Measurements from ENCODE around the gene BAMBI. TPM values are rescaled to one million over a fixed set of nuclear protein-coding genes. Genes with fewer than 3 reads are reported as not detected.

BAMBI gene
- polyA plus RNA-seq, 1 donor = 50.4 TPM

GRCh38 chr10:28681928-28682750 lies 4.8 kb downstream of the BAMBI start:
- DNase-seq = no peak
- peaks cover 20% of the 10 kb centered on the region for H3K36me3 ChIP-seq (ENCODE audit: control insufficient read depth, insufficient read depth, low read length)
- H3K9me3 ChIP-seq (ENCODE audit: control insufficient read depth, low read depth, low read length) = no peaks in the 10 kb centered on the region
- H3K27ac ChIP-seq (ENCODE audit: low read length) = no peak overlapping the region
- no peaks in the 10 kb centered on the region for H3K27me3 ChIP-seq (ENCODE audit: control insufficient read depth, insufficient read depth, low read length)
- no CpG with 5 or more reads among the region's 14 CpGs for whole genome bisulfite sequencing (ENCODE audit: insufficient coverage, low lambda C conversion rate)
- peaks cover 11% of the 10 kb centered on the region for H3K4me1 ChIP-seq (ENCODE audit: control insufficient read depth, insufficient read depth, low read length)
- H3K4me3 ChIP-seq (ENCODE audit: low read length) = no peak overlapping the region

GRCh38 chr10:28684157-28684985 lies 7.0 kb downstream of the BAMBI start:
- Histone ChIP-seq H3K27ac (ENCODE audit: low read length) (no peak overlapping the region), H3K9me3 (ENCODE audit: control insufficient read depth, low read depth, low read length) (no peaks in the 10 kb centered on the region), H3K36me3 (ENCODE audit: control insufficient read depth, insufficient read depth, low read length) (peaks cover 20% of the 10 kb centered on the region), H3K4me3 (ENCODE audit: low read length) (no peak overlapping the region), H3K27me3 (ENCODE audit: control insufficient read depth, insufficient read depth, low read length) (no peaks in the 10 kb centered on the region), H3K4me1 (ENCODE audit: control insufficient read depth, insufficient read depth, low read length) (peaks cover 11% of the 10 kb centered on the region)
- WGBS (ENCODE audit: insufficient coverage, low lambda C conversion rate) = no CpG with 5 or more reads among the region's 13 CpGs
- no peak for DNase-seq

- H3K9me3 ChIP-seq (ENCODE audit: control insufficient read depth, low read depth, low read length) = no peaks in the 10 kb centered on the region
- WGBS (ENCODE audit: insufficient coverage, low lambda C conversion rate) = no CpG with 5 or more reads among the region's 5 CpGs
- DNase-seq = no peak
- H3K4me3 ChIP-seq (ENCODE audit: low read length) = no peak overlapping the region
- H3K27me3 ChIP-seq (ENCODE audit: control insufficient read depth, insufficient read depth, low read length) = no peaks in the 10 kb centered on the region
- peaks cover 11% of the 10 kb centered on the region for H3K4me1 ChIP-seq (ENCODE audit: control insufficient read depth, insufficient read depth, low read length)
- no peak overlapping the region for H3K27ac ChIP-seq (ENCODE audit: low read length)
- H3K36me3 ChIP-seq (ENCODE audit: control insufficient read depth, insufficient read depth, low read length) = peaks cover 20% of the 10 kb centered on the region
Observed at GRCh38 chr10:28684986-28685580, 7.8 kb downstream of the BAMBI start.

GRCh38 chr10:28685717-28686116 lies 8.4 kb downstream of the BAMBI start:
- Histone ChIP-seq H3K9me3 (ENCODE audit: control insufficient read depth, low read depth, low read length) (no peaks in the 10 kb centered on the region), H3K27me3 (ENCODE audit: control insufficient read depth, insufficient read depth, low read length) (no peaks in the 10 kb centered on the region), H3K4me3 (ENCODE audit: low read length) (no peak overlapping the region), H3K36me3 (ENCODE audit: control insufficient read depth, insufficient read depth, low read length) (peaks cover 20% of the 10 kb centered on the region), H3K4me1 (ENCODE audit: control insufficient read depth, insufficient read depth, low read length) (peaks cover 11% of the 10 kb centered on the region), H3K27ac (ENCODE audit: low read length) (no peak overlapping the region)
- no peak for DNase-seq
- 100% methylated on average over 1 of the region's 5 CpGs for WGBS (ENCODE audit: insufficient coverage, low lambda C conversion rate)

GRCh38 chr10:28686835-28687682 lies 9.7 kb downstream of the BAMBI start:
- Histone ChIP-seq H3K36me3 (ENCODE audit: control insufficient read depth, insufficient read depth, low read length) (peaks cover 10% of the 10 kb centered on the region), H3K4me3 (ENCODE audit: low read length) (no peak overlapping the region), H3K4me1 (ENCODE audit: control insufficient read depth, insufficient read depth, low read length) (peaks cover 1% of the 10 kb centered on the region), H3K27ac (ENCODE audit: low read length) (no peak overlapping the region), H3K27me3 (ENCODE audit: control insufficient read depth, insufficient read depth, low read length) (no peaks in the 10 kb centered on the region), H3K9me3 (ENCODE audit: control insufficient read depth, low read depth, low read length) (no peaks in the 10 kb centered on the region)
- no peak for DNase-seq
- no CpG with 5 or more reads among the region's 4 CpGs for WGBS (ENCODE audit: insufficient coverage, low lambda C conversion rate)

GRCh38 chr10:28687683-28688001 lies 10.3 kb downstream of the BAMBI start:
- Histone ChIP-seq H3K4me3 (ENCODE audit: low read length) (no peak overlapping the region), H3K4me1 (ENCODE audit: control insufficient read depth, insufficient read depth, low read length) (no peaks in the 10 kb centered on the region), H3K27me3 (ENCODE audit: control insufficient read depth, insufficient read depth, low read length) (no peaks in the 10 kb centered on the region), H3K36me3 (ENCODE audit: control insufficient read depth, insufficient read depth, low read length) (peaks cover 6% of the 10 kb centered on the region), H3K9me3 (ENCODE audit: control insufficient read depth, low read depth, low read length) (no peaks in the 10 kb centered on the region), H3K27ac (ENCODE audit: low read length) (no peak overlapping the region)
- WGBS (ENCODE audit: insufficient coverage, low lambda C conversion rate) = no CpG with 5 or more reads among the region's 3 CpGs
- no peak for DNase-seq

GRCh38 chr10:28690545-28690944 lies 13.2 kb downstream of the BAMBI start:
- no peak for DNase-seq
- WGBS (ENCODE audit: insufficient coverage, low lambda C conversion rate) = 100% methylated on average over 1 of the region's 2 CpGs

GRCh38 chr10:28691187-28691694 lies 13.9 kb downstream of the BAMBI start:
- H3K27me3 ChIP-seq (ENCODE audit: control insufficient read depth, insufficient read depth, low read length) = no peaks in the 10 kb centered on the region
- no peaks in the 10 kb centered on the region for H3K9me3 ChIP-seq (ENCODE audit: control insufficient read depth, low read depth, low read length)
- no peak overlapping the region for H3K27ac ChIP-seq (ENCODE audit: low read length)
- H3K4me1 ChIP-seq (ENCODE audit: control insufficient read depth, insufficient read depth, low read length) = no peaks in the 10 kb centered on the region
- no peaks in the 10 kb centered on the region for H3K36me3 ChIP-seq (ENCODE audit: control insufficient read depth, insufficient read depth, low read length)
- H3K4me3 ChIP-seq (ENCODE audit: low read length) = no peak overlapping the region
- 100% methylated on average over 1 of the region's 6 CpGs for WGBS (ENCODE audit: insufficient coverage, low lambda C conversion rate)
- no peak for DNase-seq

More at GRCh38 chr10:28690545-28690944, 13.2 kb downstream of the BAMBI start:
- Histone ChIP-seq H3K4me1 (ENCODE audit: control insufficient read depth, insufficient read depth, low read length) (no peaks in the 10 kb centered on the region), H3K27ac (ENCODE audit: low read length) (no peak overlapping the region), H3K27me3 (ENCODE audit: control insufficient read depth, insufficient read depth, low read length) (no peaks in the 10 kb centered on the region), H3K4me3 (ENCODE audit: low read length) (no peak overlapping the region), H3K36me3 (ENCODE audit: control insufficient read depth, insufficient read depth, low read length) (no peaks in the 10 kb centered on the region), H3K9me3 (ENCODE audit: control insufficient read depth, low read depth, low read length) (no peaks in the 10 kb centered on the region)

GRCh38 chr10:28692050-28692449 lies 14.7 kb downstream of the BAMBI start:
- Histone ChIP-seq H3K27ac (ENCODE audit: low read length) (no peak overlapping the region), H3K9me3 (ENCODE audit: control insufficient read depth, low read depth, low read length) (no peaks in the 10 kb centered on the region), H3K27me3 (ENCODE audit: control insufficient read depth, insufficient read depth, low read length) (no peaks in the 10 kb centered on the region), H3K36me3 (ENCODE audit: control insufficient read depth, insufficient read depth, low read length) (no peaks in the 10 kb centered on the region), H3K4me1 (ENCODE audit: control insufficient read depth, insufficient read depth, low read length) (no peaks in the 10 kb centered on the region), H3K4me3 (ENCODE audit: low read length) (no peak overlapping the region)
- WGBS (ENCODE audit: insufficient coverage, low lambda C conversion rate) = no CpG with 5 or more reads among the region's 3 CpGs
- no peak for DNase-seq

Measured in large intestine (tissue), 3 donors.